ENCODE data around the gene HSD17B12. TPM values are rescaled to one million over a fixed set of nuclear protein-coding genes. Genes with fewer than 3 reads are reported as not detected.

HSD17B12 gene
- total and polyA plus RNA-seq, 7 experiments from 2014 or later, result 20.3 to 39.5 (median 24.7) TPM

DNA sequence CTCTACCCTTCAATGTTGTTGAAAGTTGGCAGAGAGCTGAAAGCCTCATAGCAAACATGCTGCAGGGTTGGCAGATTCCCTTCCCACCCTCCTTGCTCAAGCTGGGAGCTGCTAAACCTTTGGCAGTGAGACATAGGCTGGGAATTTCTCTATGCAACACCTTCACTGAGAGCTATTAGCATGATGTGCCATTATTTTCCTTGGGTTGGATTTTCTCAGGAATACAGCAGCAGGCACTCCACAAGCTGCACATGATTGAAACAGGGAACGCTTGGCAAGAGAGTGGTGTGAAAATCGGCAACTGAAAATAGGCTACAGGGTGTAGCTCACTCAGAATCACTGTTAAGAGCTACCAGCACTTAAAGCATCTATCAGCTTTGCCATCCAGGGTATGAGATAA lies 190.5 kb downstream of the HSD17B12 start:
- peaks cover 12 to 66% (median 40%) of the 10 kb centered on the region in 5 donors for H3K27me3 Mint-ChIP-seq
- Histone ChIP-seq H3K4me1 (ENCODE audit: control insufficient read depth in 2 of 2, insufficient read depth in 2 of 2, low read length in 2 of 2) (peaks cover 8 to 17% of the 10 kb centered on the region in 2 donors), H3K9me3 (ENCODE audit: control insufficient read depth in 2 of 3, low read length in 3 of 3) (no peaks in the 10 kb centered on the region), H3K27me3 (ENCODE audit: control insufficient read depth in 2 of 2, insufficient read depth in 2 of 2, low read length in 2 of 2) (no peaks in the 10 kb centered on the region), H3K4me3 (ENCODE audit: low read length) (no peak overlapping the region), H3K27ac (ENCODE audit: low read depth, low read length) (no peak overlapping the region), H3K36me3 (ENCODE audit: control insufficient read depth in 2 of 3, insufficient read depth in 3 of 3, low read length in 3 of 3) (no peaks in the 10 kb centered on the region)
- DNase-seq (no peak), ATAC-seq (no peak)
- H3K9me3 Mint-ChIP-seq, result peaks cover 0 to 6% (median 0%) of the 10 kb centered on the region in 11 donors
- CTCF ChIA-PET, result no interaction called here
- H3K36me3 Mint-ChIP-seq, result peaks cover 0 to 6% (median 3%) of the 10 kb centered on the region in 5 donors
- H3K27ac Mint-ChIP-seq, result no peak overlapping the region
- no peak overlapping the region for H3K4me3 Mint-ChIP-seq
- POLR2A ChIA-PET, result no interaction called here
- H3K4me1 Mint-ChIP-seq, result peaks cover 8 to 27% (median 11%) of the 10 kb centered on the region in 7 donors
- intact Hi-C loops (cut with micrococcal nuclease), result no loop called here

DNA sequence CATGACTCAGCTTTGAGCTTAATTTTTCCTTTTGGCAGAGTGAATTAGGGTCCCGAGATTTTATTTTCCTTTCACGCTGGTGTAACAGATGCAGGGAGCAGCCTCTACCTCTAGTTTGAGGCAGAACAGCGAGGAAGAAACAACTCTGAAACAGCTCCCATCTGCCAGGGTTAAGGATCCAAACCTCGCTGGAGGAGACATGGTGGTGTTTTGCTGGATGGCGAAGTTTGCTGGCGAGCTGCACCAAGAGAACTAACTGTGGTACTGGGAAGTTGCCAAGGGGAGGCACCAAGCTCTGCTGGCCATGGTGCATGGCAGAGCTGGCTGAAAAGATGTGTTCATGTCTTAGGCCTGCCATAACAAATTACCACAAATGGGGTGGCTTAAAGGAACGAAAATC lies 192.5 kb downstream of the HSD17B12 start:
- peaks cover 0 to 3% (median 0%) of the 10 kb centered on the region in 5 donors for H3K36me3 Mint-ChIP-seq

DNA sequence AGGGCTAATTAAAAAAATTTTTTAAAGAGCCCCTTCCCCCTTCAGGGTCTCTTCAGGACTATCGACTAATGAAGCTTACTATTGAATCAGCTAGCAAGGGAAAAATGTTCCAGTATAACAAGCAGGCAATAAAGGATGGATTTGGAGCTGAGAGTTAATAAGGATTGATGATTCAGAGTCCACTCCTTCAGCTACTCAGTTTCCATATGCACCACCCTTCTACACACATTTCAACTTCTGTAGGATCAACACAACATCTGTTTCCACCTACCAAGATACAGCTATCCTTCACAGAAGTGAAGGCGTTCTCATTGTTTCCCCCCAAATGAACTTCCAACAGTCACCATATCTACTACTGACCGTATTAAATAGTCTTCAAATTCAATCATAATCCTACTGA lies 193.5 kb downstream of the HSD17B12 start:
- Mint-ChIP-seq H3K9me3 (peaks cover 0 to 2% (median 0%) of the 10 kb centered on the region in 11 donors), H3K4me1 (peaks cover 4 to 12% (median 5%) of the 10 kb centered on the region in 7 donors), H3K27ac (no peak overlapping the region), H3K36me3 (peaks cover 0 to 3% (median 0%) of the 10 kb centered on the region in 5 donors), H3K27me3 (peaks cover 12 to 66% (median 49%) of the 10 kb centered on the region in 5 donors), H3K4me3 (no peak overlapping the region)
- H3K9me3 ChIP-seq (ENCODE audit: control insufficient read depth in 2 of 3, low read length in 3 of 3), result no peaks in the 10 kb centered on the region
- no peak overlapping the region for H3K27ac ChIP-seq (ENCODE audit: low read depth, low read length)
- intact Hi-C loops (cut with micrococcal nuclease), result no loop called here
- peaks cover 0 to 7% of the 10 kb centered on the region in 2 donors for H3K4me1 ChIP-seq (ENCODE audit: control insufficient read depth in 2 of 2, insufficient read depth in 2 of 2, low read length in 2 of 2)
- no peak overlapping the region for H3K4me3 ChIP-seq (ENCODE audit: low read length)
- H3K36me3 ChIP-seq (ENCODE audit: control insufficient read depth in 2 of 3, insufficient read depth in 3 of 3, low read length in 3 of 3), result no peaks in the 10 kb centered on the region
- ChIA-PET CTCF (no interaction called here), POLR2A (interaction anchor here (0.7 kb wide), 1 partner anchor 62 kb away, joined by 3 read pairs; no protein-coding TSS in a partner anchor)
- no peak for DNase-seq
- no peaks in the 10 kb centered on the region for H3K27me3 ChIP-seq (ENCODE audit: control insufficient read depth in 2 of 2, insufficient read depth in 2 of 2, low read length in 2 of 2)
- no peak for ATAC-seq

More for the DNA sequence above, 192.5 kb downstream of the HSD17B12 start:
- Mint-ChIP-seq H3K9me3 (peaks cover 0 to 2% (median 0%) of the 10 kb centered on the region in 11 donors), H3K4me1 (peaks cover 8 to 21% (median 11%) of the 10 kb centered on the region in 7 donors), H3K4me3 (no peak overlapping the region), H3K27ac (no peak overlapping the region), H3K27me3 (peaks cover 12 to 64% (median 45%) of the 10 kb centered on the region in 5 donors)
- POLR2A ChIA-PET, result no interaction called here
- Histone ChIP-seq H3K4me3 (ENCODE audit: low read length) (no peak overlapping the region), H3K36me3 (ENCODE audit: control insufficient read depth in 2 of 3, insufficient read depth in 3 of 3, low read length in 3 of 3) (no peaks in the 10 kb centered on the region), H3K27ac (ENCODE audit: low read depth, low read length) (no peak overlapping the region), H3K4me1 (ENCODE audit: control insufficient read depth in 2 of 2, insufficient read depth in 2 of 2, low read length in 2 of 2) (peaks cover 7 to 17% of the 10 kb centered on the region in 2 donors), H3K9me3 (ENCODE audit: control insufficient read depth in 2 of 3, low read length in 3 of 3) (no peaks in the 10 kb centered on the region), H3K27me3 (ENCODE audit: control insufficient read depth in 2 of 2, insufficient read depth in 2 of 2, low read length in 2 of 2) (no peaks in the 10 kb centered on the region)
- CTCF ChIA-PET, result no interaction called here
- intact Hi-C loops (cut with micrococcal nuclease), result no loop called here
- no peak for ATAC-seq
- DNase-seq, result no peak

DNA sequence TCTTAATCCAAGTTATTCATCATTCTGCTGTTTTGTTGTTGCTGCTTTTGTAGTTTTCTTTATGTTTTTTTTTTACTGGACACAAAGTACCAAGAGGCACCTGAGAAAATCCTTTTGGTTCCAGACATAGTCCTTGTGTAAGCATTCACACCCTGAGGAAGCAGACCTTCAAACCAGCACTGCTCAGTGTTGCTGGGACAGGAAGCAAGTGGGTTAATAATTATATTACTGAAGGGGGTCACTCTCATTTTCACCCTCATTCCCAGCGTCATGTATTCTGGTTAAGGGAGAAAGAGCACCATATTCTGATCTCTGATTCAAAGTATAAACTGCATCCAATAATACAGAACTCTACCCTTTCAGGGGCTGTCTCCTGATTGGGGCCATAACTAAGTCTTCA lies 194.2 kb downstream of the HSD17B12 start:
- H3K4me3 ChIP-seq (ENCODE audit: low read length), result no peak overlapping the region
- POLR2A ChIA-PET, result no interaction called here
- ATAC-seq (no peak), DNase-seq (no peak)
- CTCF ChIA-PET, result no interaction called here
- Mint-ChIP-seq H3K36me3 (peaks cover 0 to 3% (median 0%) of the 10 kb centered on the region in 5 donors), H3K27ac (no peak overlapping the region), H3K27me3 (peaks cover 12 to 68% (median 49%) of the 10 kb centered on the region in 5 donors), H3K4me1 (peaks cover 0 to 5% (median under 1%) of the 10 kb centered on the region in 7 donors), H3K9me3 (peaks cover 0 to 4% (median 0%) of the 10 kb centered on the region in 11 donors), H3K4me3 (no peak overlapping the region)
- H3K9me3 ChIP-seq (ENCODE audit: control insufficient read depth in 2 of 3, low read length in 3 of 3), result no peaks in the 10 kb centered on the region
- intact Hi-C loops (cut with micrococcal nuclease), result no loop called here
- no peaks in the 10 kb centered on the region for H3K27me3 ChIP-seq (ENCODE audit: control insufficient read depth in 2 of 2, insufficient read depth in 2 of 2, low read length in 2 of 2)
- H3K4me1 ChIP-seq (ENCODE audit: control insufficient read depth in 2 of 2, insufficient read depth in 2 of 2, low read length in 2 of 2), result peaks cover 0 to under 1% of the 10 kb centered on the region in 2 donors
- no peak overlapping the region for H3K27ac ChIP-seq (ENCODE audit: low read depth, low read length)
- no peaks in the 10 kb centered on the region for H3K36me3 ChIP-seq (ENCODE audit: control insufficient read depth in 2 of 3, insufficient read depth in 3 of 3, low read length in 3 of 3)

DNA sequence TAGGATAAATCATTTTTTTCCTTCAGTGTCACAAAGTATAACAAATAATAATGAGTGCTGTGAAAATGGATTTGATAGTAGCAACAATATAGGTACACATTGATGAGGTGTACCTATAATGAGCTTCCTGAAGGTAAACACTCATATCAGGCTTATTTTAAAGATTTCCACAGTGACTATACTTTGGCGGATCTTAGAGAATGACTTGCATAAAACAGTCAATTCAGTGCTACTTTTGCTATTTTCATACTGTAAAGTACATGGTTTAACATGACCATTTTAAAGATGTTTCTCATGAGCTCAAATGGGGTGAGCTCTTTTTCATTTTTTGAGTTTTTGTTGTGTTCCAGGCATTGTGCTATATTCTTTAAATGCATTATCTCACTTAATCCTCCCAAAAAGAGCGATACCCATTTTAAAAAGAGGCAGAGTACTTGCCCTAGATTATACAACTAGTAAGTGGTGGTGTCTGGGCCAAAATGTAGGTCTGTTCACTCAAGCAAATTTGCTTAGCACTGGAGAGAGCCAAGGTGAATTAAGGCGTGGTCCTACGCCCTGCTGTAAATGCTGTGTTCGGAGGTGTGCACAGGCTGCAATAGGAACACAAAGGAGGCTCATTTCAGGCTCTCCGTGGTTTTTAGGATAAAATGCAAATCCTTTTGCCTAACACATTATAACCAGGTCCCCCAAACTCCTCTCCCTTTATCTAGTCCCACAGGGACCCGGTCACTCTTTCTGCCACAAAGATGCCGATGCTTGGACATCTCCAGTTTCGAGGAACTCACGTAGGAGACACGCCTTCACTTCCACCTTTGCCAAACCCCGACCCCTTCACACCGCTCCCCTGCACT lies 199.5 kb downstream of the HSD17B12 start:
- no peak for ATAC-seq

DNA sequence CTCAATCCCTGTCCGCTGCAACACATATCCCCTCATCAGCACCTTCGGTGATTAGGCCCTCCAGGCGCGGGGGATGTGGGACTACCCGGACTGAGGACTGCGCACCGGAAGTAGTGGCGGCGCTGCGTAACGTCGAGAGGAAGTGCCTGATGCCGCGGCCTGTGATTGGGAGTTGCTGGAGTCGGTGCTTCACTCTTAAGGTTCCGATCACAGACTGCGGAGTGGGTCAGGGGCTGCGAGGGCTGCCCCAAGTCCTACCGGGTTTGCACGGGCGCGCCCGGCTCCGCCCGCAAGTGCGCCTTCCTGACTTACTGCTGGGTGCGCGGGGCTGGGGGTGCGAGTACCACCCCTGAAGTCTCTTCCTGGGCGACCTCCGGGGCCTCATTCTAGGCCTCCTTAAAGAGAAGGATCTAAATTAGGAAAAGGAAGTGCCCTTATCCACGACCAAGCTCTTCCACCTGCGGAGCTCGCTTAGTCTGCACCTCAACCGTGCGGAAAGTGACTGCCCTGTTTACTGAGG lies 200.2 kb downstream of the HSD17B12 start, which contains the start of gene ALKBH3:
TSS of gene ALKBH3 (plus strand) at position 192 of the 520 bp plus-strand sequence. CDS start 1,822 bp downstream, outside the sequence.
- Mint-ChIP-seq H3K4me1 (peaks cover 12 to 47% (median 36%) of the 10 kb centered on the region in 7 donors), H3K36me3 (peaks cover 2 to 28% (median 17%) of the 10 kb centered on the region in 5 donors), H3K27ac (peak within 1 kb of the TSS; percentile 82 to 97 (median 88)), H3K4me3 (peak within 1 kb of the TSS; percentile 87 to 96 (median 90)), H3K9me3 (peaks cover 0 to 7% (median 2%) of the 10 kb centered on the region in 11 donors), H3K27me3 (peaks cover 0 to 22% (median 13%) of the 10 kb centered on the region in 5 donors)
- DNase-seq (peak; percentile 78 to 92 (median 90)), ATAC-seq (peak; percentile 100)
- Histone ChIP-seq H3K4me1 (ENCODE audit: control insufficient read depth in 2 of 2, insufficient read depth in 2 of 2, low read length in 2 of 2) (peaks cover 16 to 19% of the 10 kb centered on the region in 2 donors), H3K27me3 (ENCODE audit: control insufficient read depth in 2 of 2, insufficient read depth in 2 of 2, low read length in 2 of 2) (no peaks in the 10 kb centered on the region), H3K27ac (ENCODE audit: low read depth, low read length) (peak within 1 kb of the TSS; percentile 80), H3K4me3 (ENCODE audit: low read length) (peak within 1 kb of the TSS; percentile 90), H3K9me3 (ENCODE audit: control insufficient read depth in 2 of 3, low read length in 3 of 3) (no peaks in the 10 kb centered on the region), H3K36me3 (ENCODE audit: control insufficient read depth in 2 of 3, insufficient read depth in 3 of 3, low read length in 3 of 3) (peaks cover 0 to 27% (median 0%) of the 10 kb centered on the region in 3 experiments)
- intact Hi-C loops (cut with micrococcal nuclease), result loop anchor here (1.0 to 2.0 kb wide), 11 partner anchors 11 to 1474 kb away; partner anchors contain the start of genes HSD17B12 (in 2 of the 2), ACCS (in 1 of the 2), EXT2 (in 1 of the 2) and PRDM11 (in 1 of the 2)
- ChIA-PET CTCF (interaction anchor here (0.6 kb wide), 1 partner anchor 1460 kb away, joined by 3 read pairs; no protein-coding TSS in a partner anchor), POLR2A (interaction anchor here (0.8 to 1.6 kb wide), 3 partner anchors 185 to 381 kb away, joined by 4 to 11 read pairs (median 5); partner anchors contain the start of genes ACCS and HSD17B12)

More for the DNA sequence above, 199.5 kb downstream of the HSD17B12 start:
- no peaks in the 10 kb centered on the region for H3K9me3 ChIP-seq (ENCODE audit: control insufficient read depth in 2 of 3, low read length in 3 of 3)
- H3K27ac Mint-ChIP-seq, result peak overlapping the region; percentile 82 to 97 (median 88)
- peaks cover 0 to 27% (median 11%) of the 10 kb centered on the region in 5 donors for H3K36me3 Mint-ChIP-seq
- peak overlapping the region; percentile 80 for H3K27ac ChIP-seq (ENCODE audit: low read depth, low read length)
- peaks cover 0 to 20% (median 0%) of the 10 kb centered on the region in 3 experiments for H3K36me3 ChIP-seq (ENCODE audit: control insufficient read depth in 2 of 3, insufficient read depth in 3 of 3, low read length in 3 of 3)
- ChIA-PET POLR2A (interaction anchor here (1.0 to 1.6 kb wide), 2 partner anchors 186 to 200 kb away, joined by 5 to 11 read pairs; partner anchors contain the start of genes ACCS and HSD17B12), CTCF (interaction anchor here (0.5 to 0.6 kb wide), 2 partner anchors 254 to 1460 kb away, joined by 3 read pairs; no protein-coding TSS in a partner anchor)
- H3K4me3 Mint-ChIP-seq, result peak overlapping the region; percentile 87 to 96 (median 90)
- H3K9me3 Mint-ChIP-seq, result peaks cover 0 to 7% (median 2%) of the 10 kb centered on the region in 11 donors
- peaks cover 9 to 47% (median 36%) of the 10 kb centered on the region in 7 donors for H3K4me1 Mint-ChIP-seq
- no peaks in the 10 kb centered on the region for H3K27me3 ChIP-seq (ENCODE audit: control insufficient read depth in 2 of 2, insufficient read depth in 2 of 2, low read length in 2 of 2)
- H3K4me1 ChIP-seq (ENCODE audit: control insufficient read depth in 2 of 2, insufficient read depth in 2 of 2, low read length in 2 of 2), result peaks cover 16 to 19% of the 10 kb centered on the region in 2 donors
- intact Hi-C loops (cut with micrococcal nuclease), result loop anchor here (1.0 to 2.0 kb wide), 11 partner anchors 11 to 1475 kb away; partner anchors contain the start of genes HSD17B12 (in 2 of the 2), ACCS (in 1 of the 2), EXT2 (in 1 of the 2) and PRDM11 (in 1 of the 2)
- DNase-seq, result no peak
- H3K4me3 ChIP-seq (ENCODE audit: low read length), result peak overlapping the region; percentile 90
- peaks cover 0 to 29% (median 17%) of the 10 kb centered on the region in 5 donors for H3K27me3 Mint-ChIP-seq
